Testis (tissue), 2 donors: ENCODE data around the gene CIDEB.
"Not testable (repeated sequence)": the region's sequence is repeated elsewhere in the genome, so short reads cannot be mapped to it uniquely, and the experiment has no call there.

Experiments
- POLR2A ChIP-seq: fragments of 450-650 bp; IDR thresholded peaks from one replicate; pipeline ENCODE4 v1.6.1; 2017; ENCODE audit warnings: antibody characterized with exemption, mild to moderate bottlenecking, moderate library complexity
- TF ChIP-seq, protein P1 (sequence below), 3 experiments: fragments of 450-650 bp in 2 of 3; fragments of 200-600 bp in 1 of 3; sonication (generic) in 1 of 3; IDR thresholded peaks; one replicate each; pipeline ENCODE4 v1.5.1; 2016 to 2019; ENCODE audit warnings: antibody characterized with exemption in 3 of 3, mild to moderate bottlenecking in 2 of 3, moderate library complexity in 1 of 3

DNA sequence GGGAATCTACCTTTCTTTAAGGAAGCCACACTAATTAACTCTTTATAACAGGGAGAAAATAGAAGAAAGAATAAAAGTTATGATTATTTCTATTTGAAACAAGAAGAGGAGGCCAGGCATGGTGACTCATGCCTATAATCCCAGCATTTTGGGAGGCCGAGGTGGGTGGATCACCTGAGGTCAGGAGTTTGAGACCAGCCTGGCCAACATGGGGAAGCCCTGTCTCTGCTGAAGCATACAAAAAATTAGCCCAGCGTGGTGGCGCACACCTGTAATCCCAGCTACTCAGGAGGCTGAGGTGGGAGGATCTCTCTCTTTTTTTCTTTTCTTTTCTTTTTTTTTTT is 46.7 kb upstream of the CIDEB start:
- not testable (repeated sequence) for TF ChIP-seq POLR2A
- TF ChIP-seq, protein P1, sequence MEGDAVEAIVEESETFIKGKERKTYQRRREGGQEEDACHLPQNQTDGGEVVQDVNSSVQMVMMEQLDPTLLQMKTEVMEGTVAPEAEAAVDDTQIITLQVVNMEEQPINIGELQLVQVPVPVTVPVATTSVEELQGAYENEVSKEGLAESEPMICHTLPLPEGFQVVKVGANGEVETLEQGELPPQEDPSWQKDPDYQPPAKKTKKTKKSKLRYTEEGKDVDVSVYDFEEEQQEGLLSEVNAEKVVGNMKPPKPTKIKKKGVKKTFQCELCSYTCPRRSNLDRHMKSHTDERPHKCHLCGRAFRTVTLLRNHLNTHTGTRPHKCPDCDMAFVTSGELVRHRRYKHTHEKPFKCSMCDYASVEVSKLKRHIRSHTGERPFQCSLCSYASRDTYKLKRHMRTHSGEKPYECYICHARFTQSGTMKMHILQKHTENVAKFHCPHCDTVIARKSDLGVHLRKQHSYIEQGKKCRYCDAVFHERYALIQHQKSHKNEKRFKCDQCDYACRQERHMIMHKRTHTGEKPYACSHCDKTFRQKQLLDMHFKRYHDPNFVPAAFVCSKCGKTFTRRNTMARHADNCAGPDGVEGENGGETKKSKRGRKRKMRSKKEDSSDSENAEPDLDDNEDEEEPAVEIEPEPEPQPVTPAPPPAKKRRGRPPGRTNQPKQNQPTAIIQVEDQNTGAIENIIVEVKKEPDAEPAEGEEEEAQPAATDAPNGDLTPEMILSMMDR (IDR thresholded peaks at IDR 0.05), result not testable (repeated sequence)
